Measurements from ENCODE around the gene DNAH8.

- TF ChIP-seq, protein P1, sequence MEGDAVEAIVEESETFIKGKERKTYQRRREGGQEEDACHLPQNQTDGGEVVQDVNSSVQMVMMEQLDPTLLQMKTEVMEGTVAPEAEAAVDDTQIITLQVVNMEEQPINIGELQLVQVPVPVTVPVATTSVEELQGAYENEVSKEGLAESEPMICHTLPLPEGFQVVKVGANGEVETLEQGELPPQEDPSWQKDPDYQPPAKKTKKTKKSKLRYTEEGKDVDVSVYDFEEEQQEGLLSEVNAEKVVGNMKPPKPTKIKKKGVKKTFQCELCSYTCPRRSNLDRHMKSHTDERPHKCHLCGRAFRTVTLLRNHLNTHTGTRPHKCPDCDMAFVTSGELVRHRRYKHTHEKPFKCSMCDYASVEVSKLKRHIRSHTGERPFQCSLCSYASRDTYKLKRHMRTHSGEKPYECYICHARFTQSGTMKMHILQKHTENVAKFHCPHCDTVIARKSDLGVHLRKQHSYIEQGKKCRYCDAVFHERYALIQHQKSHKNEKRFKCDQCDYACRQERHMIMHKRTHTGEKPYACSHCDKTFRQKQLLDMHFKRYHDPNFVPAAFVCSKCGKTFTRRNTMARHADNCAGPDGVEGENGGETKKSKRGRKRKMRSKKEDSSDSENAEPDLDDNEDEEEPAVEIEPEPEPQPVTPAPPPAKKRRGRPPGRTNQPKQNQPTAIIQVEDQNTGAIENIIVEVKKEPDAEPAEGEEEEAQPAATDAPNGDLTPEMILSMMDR (IDR thresholded peaks at IDR 0.05): no peak
- TF ChIP-seq POLR2A (IDR thresholded peaks at IDR 0.05): no peak
Observed at GRCh38 chr6:38846844-38847243, 131.7 kb downstream of the DNAH8 start.
